Peyer's patch (tissue), 4 donors: ENCODE results near the gene PPFIBP1. TPM values are rescaled to one million over a fixed set of nuclear protein-coding genes. Genes with fewer than 3 reads are reported as not detected.

Experiments
- DNase-seq, 3 donors: peaks; one replicate each; pipeline ENCODE4 v3.0.0-alpha.2; 2017 to 2019
- H3K27ac ChIP-seq, 4 donors: fragments of 200-600 bp; sonication (generic); one replicate each; pipeline ENCODE4 v1.5.1; 2016 to 2019
- H3K27me3 ChIP-seq, 2 donors: fragments of 200-600 bp; sonication (generic); one replicate each; pipeline ENCODE4 v1.5.1; 2019
- H3K36me3 ChIP-seq, 3 donors: fragments of 200-600 bp; sonication (generic); one replicate each; pipeline ENCODE4 v1.5.1; 2016 to 2019
- H3K4me1 ChIP-seq, 4 donors: fragments of 200-600 bp; sonication (generic); one replicate each; pipeline ENCODE4 v1.5.1; 2016 to 2019
- H3K4me3 ChIP-seq, 4 donors: fragments of 200-600 bp; sonication (generic); 1 replicate in 3 of 4; 2 replicates in 1 of 4; pipeline ENCODE4 v1.5.1; 2016 to 2019; ENCODE audit warnings: mild to moderate bottlenecking in 1 of 4
- H3K9me3 ChIP-seq, 4 donors: fragments of 200-600 bp; sonication (generic); one replicate each; pipeline ENCODE4 v1.5.1; 2016 to 2019; ENCODE audit warnings: mild to moderate bottlenecking in 1 of 4
- POLR2A ChIP-seq, 2 donors: fragments of 450-650 bp; IDR thresholded peaks; one replicate each; pipeline ENCODE4 v1.5.1; 2017; ENCODE audit warnings: antibody characterized with exemption in 2 of 2, mild to moderate bottlenecking in 2 of 2, moderate library complexity in 2 of 2
- total RNA-seq, 4 donors: library from RNA; depleted of rRNA; stranded (reverse); fragments of >200 nt; gene quantifications; one replicate each; pipeline ENCODE4 v1.1.0, GENCODE V29; 2016
- TF ChIP-seq, protein P1 (sequence below), 6 experiments: fragments of 450-650 bp in 4 of 6; fragments of 200-600 bp in 2 of 6; sonication (generic) in 1 of 6; IDR thresholded peaks; one replicate each; pipeline ENCODE4 v1.5.1; 2017 to 2019; ENCODE audit warnings: antibody characterized with exemption in 6 of 6, mild to moderate bottlenecking in 3 of 6, moderate library complexity in 1 of 6

Gene PPFIBP1
- total RNA-seq, 4 donors from 2014 or later, result 37.5 to 171 (median 48.1) TPM

DNA sequence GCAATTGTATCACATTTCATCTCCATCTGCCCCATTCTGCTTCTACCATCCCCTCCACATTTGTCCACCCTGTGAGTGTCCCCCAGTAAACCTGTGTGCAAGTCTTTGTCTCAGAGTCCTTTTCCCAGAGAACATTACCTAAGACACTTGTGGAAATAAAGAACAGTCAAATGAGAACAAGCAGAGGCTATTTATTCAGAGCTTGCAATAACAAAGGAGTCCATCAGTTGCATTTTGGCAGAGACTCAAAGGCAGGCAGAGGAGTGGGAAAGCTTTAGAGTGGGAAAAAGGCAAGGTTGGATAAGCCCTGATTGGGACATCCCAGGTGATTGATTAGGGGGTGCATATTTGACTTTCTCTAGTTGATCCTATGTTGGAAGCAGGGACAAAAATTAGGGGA is 18.2 kb upstream of the PPFIBP1 start:
- Histone ChIP-seq H3K27ac (no peak overlapping the region), H3K4me3 (no peak overlapping the region), H3K36me3 (no peaks in the 10 kb centered on the region), H3K4me1 (no peaks in the 10 kb centered on the region), H3K9me3 (no peaks in the 10 kb centered on the region), H3K27me3 (no peaks in the 10 kb centered on the region)
- DNase-seq, result no peak
- TF ChIP-seq, protein P1, sequence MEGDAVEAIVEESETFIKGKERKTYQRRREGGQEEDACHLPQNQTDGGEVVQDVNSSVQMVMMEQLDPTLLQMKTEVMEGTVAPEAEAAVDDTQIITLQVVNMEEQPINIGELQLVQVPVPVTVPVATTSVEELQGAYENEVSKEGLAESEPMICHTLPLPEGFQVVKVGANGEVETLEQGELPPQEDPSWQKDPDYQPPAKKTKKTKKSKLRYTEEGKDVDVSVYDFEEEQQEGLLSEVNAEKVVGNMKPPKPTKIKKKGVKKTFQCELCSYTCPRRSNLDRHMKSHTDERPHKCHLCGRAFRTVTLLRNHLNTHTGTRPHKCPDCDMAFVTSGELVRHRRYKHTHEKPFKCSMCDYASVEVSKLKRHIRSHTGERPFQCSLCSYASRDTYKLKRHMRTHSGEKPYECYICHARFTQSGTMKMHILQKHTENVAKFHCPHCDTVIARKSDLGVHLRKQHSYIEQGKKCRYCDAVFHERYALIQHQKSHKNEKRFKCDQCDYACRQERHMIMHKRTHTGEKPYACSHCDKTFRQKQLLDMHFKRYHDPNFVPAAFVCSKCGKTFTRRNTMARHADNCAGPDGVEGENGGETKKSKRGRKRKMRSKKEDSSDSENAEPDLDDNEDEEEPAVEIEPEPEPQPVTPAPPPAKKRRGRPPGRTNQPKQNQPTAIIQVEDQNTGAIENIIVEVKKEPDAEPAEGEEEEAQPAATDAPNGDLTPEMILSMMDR (IDR thresholded peaks at IDR 0.05), result no peak
- no peak for TF ChIP-seq POLR2A (IDR thresholded peaks at IDR 0.05)

- Histone ChIP-seq H3K9me3 (no peaks in the 10 kb centered on the region), H3K36me3 (no peaks in the 10 kb centered on the region), H3K4me1 (no peaks in the 10 kb centered on the region), H3K27me3 (no peaks in the 10 kb centered on the region), H3K27ac (no peak overlapping the region), H3K4me3 (no peak overlapping the region)
- no peak for DNase-seq
- TF ChIP-seq, protein P1 (IDR thresholded peaks at IDR 0.05), result no peak
- no peak for TF ChIP-seq POLR2A (IDR thresholded peaks at IDR 0.05)
Observed at GRCh38 chr12:27506645-27507189, 17.3 kb upstream of the PPFIBP1 start.

DNA sequence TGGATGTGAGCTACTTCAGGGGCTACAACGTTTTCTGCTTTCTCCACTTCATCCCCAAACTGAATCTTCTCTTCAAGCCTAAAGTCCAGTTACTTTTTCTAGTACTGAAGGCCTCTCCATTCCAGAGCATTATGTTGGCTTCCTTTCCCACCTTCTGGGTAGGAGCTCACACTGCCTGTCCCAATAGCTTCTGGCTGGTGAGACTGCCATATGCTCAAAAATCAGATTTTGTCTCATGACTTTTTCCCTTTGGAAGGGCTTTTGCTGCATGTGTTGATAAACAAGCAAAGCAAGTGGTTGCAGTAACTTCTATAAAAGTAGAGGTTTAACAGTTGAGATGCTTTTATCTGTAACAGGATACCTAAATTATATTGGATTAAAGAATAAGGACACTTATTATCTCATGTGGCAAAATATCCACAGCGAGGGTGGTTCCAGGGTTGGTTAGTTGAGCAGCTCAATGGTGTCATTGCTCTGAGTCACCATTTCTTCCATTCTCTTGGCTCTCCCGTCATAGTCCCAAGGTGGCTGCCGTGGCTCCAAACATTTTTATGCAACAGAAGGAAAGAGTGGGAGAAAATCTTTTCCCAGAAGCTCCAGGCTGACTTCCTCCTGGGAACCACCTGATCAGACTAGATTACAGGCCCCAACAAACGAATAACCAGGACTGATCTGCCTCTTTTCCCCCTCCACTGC is 15.1 kb upstream of the PPFIBP1 start:
- H3K27me3 ChIP-seq, result no peaks in the 10 kb centered on the region
- no peak for TF ChIP-seq POLR2A (IDR thresholded peaks at IDR 0.05)
- TF ChIP-seq, protein P1 (IDR thresholded peaks at IDR 0.05), result no peak
- no peak overlapping the region for H3K27ac ChIP-seq
- no peak for DNase-seq
- H3K36me3 ChIP-seq, result no peaks in the 10 kb centered on the region
- no peaks in the 10 kb centered on the region for H3K9me3 ChIP-seq
- no peak overlapping the region for H3K4me3 ChIP-seq
- no peaks in the 10 kb centered on the region for H3K4me1 ChIP-seq

DNA sequence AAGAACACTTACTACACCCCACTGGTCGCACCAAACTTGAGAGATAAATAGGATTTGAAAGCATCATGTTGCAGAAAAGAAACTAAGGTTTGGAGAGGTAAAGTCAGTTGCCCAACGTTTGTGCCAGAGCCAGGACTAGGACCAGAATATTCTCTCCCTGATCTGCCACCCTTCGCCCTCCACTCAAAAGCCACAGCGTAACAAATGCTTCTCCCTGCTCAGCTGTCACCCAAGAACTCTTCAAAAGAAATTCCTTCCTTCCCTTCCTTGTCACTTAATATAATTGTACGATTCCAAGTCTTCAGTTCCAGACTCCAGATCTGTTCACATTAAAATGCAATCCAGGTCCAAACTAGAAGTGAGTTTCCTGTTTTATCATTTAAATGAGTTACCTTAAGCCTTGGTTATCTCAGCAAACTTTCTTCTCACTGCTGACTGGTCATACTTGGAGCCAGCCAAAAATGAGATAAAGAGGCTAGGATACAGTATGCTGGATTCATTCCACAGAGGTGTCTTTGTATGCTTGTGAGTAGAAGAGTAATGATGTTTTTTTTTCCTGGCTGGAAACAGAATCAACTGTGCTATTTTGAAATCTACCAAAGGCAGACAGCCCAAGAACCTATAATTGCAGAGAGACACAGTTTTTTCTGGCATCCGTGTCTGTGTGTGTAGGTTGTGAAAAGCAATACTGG is 12.8 kb upstream of the PPFIBP1 start:
- H3K27ac ChIP-seq, result no peak overlapping the region
- H3K9me3 ChIP-seq, result no peaks in the 10 kb centered on the region
- H3K4me1 ChIP-seq, result no peaks in the 10 kb centered on the region
- DNase-seq, result no peak
- TF ChIP-seq, protein P1 (IDR thresholded peaks at IDR 0.05), result no peak
- TF ChIP-seq POLR2A (IDR thresholded peaks at IDR 0.05), result no peak
- no peaks in the 10 kb centered on the region for H3K27me3 ChIP-seq
- H3K36me3 ChIP-seq, result no peaks in the 10 kb centered on the region
- no peak overlapping the region for H3K4me3 ChIP-seq

- TF ChIP-seq POLR2A (IDR thresholded peaks at IDR 0.05), result no peak
- TF ChIP-seq, protein P1 (IDR thresholded peaks at IDR 0.05), result no peak
Observed at GRCh38 chr12:27511723-27512045, 12.3 kb upstream of the PPFIBP1 start.

More at GRCh38 chr12:27511723-27512045, 12.3 kb upstream of the PPFIBP1 start:
- H3K27me3 ChIP-seq, result no peaks in the 10 kb centered on the region
- H3K27ac ChIP-seq, result no peak overlapping the region
- no peaks in the 10 kb centered on the region for H3K9me3 ChIP-seq
- no peak for DNase-seq
- H3K4me3 ChIP-seq, result no peak overlapping the region
- no peaks in the 10 kb centered on the region for H3K36me3 ChIP-seq
- H3K4me1 ChIP-seq, result no peaks in the 10 kb centered on the region
